Progenitor cell of endocrine pancreas (in vitro differentiated cells): ENCODE data around the gene ITIH6. TPM values are rescaled to one million over a fixed set of nuclear protein-coding genes. Genes with fewer than 3 reads are reported as not detected.

ENCODE experiments used
- DNase-seq: peaks from one replicate; pipeline ENCODE4 v3.0.0; 2021; ENCODE audit warnings: low spot score; ENCODE audit not compliant: unreplicated experiment
- H3K27ac Mint-ChIP-seq: 2 replicates; pipeline ENCODE4 v1.8.0; 2021; ENCODE audit warnings: mild to moderate bottlenecking, moderate library complexity, mixed read lengths
- H3K27me3 Mint-ChIP-seq: 2 replicates; pipeline ENCODE4 v1.8.0; 2021; ENCODE audit warnings: mixed read lengths
- H3K36me3 Mint-ChIP-seq: 2 replicates; pipeline ENCODE4 v1.8.0; 2022; ENCODE audit warnings: mixed read lengths; ENCODE audit not compliant: insufficient read depth
- H3K4me1 Mint-ChIP-seq: 2 replicates; pipeline ENCODE4 v1.8.0; 2021; ENCODE audit warnings: low read depth, mixed read lengths
- H3K4me3 Mint-ChIP-seq: 2 replicates; pipeline ENCODE4 v1.8.0; 2021; ENCODE audit warnings: low read depth, mild to moderate bottlenecking, moderate library complexity, mixed read lengths
- H3K9me3 Mint-ChIP-seq: 2 replicates; pipeline ENCODE4 v1.8.0; 2021; ENCODE audit warnings: low read depth, mixed read lengths
- total RNA-seq: library from RNA; stranded (reverse); gene quantifications from 2 replicates; pipeline ENCODE4 v1.2.1, GENCODE V29; 2021
- TF ChIP-seq, protein P1 (sequence below): fragments of 200-600 bp; sonication (generic); IDR thresholded peaks from one replicate; pipeline ENCODE4 v1.5.0; 2021; ENCODE audit warnings: antibody characterized with exemption, mild to moderate bottlenecking; ENCODE audit not compliant: unreplicated experiment

ITIH6 gene
- total RNA-seq, 1 donor from 2014 or later = not detected

DNA sequence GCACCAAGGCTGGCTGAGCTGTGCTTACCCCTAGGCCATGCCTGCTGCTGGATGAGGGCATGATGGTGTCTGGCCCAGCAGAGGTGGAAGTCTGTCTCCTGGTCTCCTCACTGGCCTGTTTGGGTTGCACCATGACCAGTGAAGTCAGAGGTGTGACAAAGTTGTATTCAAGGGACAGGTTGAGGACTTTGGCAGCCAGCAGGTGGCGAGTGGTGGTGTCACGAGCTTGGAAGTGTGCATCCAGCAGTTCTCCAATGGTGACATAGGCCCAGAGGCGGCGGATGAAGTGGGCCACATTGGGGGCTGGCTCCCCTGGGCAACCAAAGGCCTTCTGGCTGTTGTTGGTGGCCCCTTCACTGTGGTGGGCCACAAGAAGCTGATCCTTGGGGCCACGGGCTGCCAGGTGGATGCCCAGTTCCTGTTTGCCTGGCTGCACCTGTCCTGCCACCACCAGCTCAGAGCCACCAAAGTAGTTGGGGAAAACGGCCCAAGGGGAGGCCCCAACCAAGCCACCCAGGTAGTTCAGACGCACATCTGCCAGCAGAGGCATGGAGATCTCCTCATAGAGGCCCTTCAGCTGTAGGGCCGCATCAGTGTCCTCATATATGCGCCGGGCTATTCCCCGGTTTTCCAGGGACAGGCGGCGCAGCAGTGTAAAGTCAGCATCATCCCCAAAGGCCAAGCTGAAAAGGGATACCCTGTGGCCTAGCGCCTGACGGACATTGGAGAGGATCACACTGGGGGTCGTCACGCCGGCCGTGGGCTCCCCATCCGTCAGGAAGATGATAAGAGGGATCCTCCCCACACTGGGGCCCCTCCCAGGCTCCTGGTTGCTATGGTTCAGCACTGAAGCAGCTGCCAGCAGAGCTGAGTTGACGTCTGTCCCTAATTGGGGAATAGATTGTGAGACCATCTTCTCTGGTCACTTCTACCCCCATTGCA lies 39.7 kb downstream of the ITIH6 start:
- peaks cover 22% of the 10 kb centered on the region for H3K9me3 Mint-ChIP-seq
- no peaks in the 10 kb centered on the region for H3K4me1 Mint-ChIP-seq
- no peaks in the 10 kb centered on the region for H3K27me3 Mint-ChIP-seq
- TF ChIP-seq, protein P1, sequence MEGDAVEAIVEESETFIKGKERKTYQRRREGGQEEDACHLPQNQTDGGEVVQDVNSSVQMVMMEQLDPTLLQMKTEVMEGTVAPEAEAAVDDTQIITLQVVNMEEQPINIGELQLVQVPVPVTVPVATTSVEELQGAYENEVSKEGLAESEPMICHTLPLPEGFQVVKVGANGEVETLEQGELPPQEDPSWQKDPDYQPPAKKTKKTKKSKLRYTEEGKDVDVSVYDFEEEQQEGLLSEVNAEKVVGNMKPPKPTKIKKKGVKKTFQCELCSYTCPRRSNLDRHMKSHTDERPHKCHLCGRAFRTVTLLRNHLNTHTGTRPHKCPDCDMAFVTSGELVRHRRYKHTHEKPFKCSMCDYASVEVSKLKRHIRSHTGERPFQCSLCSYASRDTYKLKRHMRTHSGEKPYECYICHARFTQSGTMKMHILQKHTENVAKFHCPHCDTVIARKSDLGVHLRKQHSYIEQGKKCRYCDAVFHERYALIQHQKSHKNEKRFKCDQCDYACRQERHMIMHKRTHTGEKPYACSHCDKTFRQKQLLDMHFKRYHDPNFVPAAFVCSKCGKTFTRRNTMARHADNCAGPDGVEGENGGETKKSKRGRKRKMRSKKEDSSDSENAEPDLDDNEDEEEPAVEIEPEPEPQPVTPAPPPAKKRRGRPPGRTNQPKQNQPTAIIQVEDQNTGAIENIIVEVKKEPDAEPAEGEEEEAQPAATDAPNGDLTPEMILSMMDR = no peak
- H3K36me3 Mint-ChIP-seq = no peaks in the 10 kb centered on the region
- no peak for DNase-seq
- H3K27ac Mint-ChIP-seq = no peak overlapping the region
- H3K4me3 Mint-ChIP-seq = no peak overlapping the region

- no peak overlapping the region for H3K4me3 Mint-ChIP-seq
- no peak overlapping the region for H3K27ac Mint-ChIP-seq
- H3K4me1 Mint-ChIP-seq = no peaks in the 10 kb centered on the region
- TF ChIP-seq, protein P1 = no peak
- peaks cover 24% of the 10 kb centered on the region for H3K9me3 Mint-ChIP-seq
- H3K27me3 Mint-ChIP-seq = no peaks in the 10 kb centered on the region
- no peak for DNase-seq
- H3K36me3 Mint-ChIP-seq = no peaks in the 10 kb centered on the region
These were observed 43.2 kb downstream of the ITIH6 start for GRCh38 chrX:54754854-54755253.

DNA sequence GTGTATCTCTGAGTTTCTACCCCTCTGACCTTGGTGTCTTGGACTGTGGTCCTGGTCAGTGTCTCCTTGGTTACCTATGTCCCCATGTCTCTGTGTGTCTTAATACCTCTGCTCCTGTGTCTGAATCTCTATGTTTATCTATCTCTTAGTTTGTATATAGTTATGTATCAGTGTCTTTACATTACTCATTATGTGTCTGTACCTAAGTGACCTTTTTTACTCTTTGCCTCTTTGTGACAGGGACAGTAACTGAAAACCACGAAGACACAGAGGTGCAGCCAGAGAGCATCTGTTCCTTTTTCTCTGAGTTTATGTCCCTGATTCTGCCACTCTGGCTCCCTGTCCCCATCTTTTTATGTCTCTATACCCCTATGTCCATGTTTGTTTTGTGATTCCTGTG lies 49.4 kb downstream of the ITIH6 start:
- Mint-ChIP-seq H3K9me3 (peaks cover 17% of the 10 kb centered on the region), H3K27ac (no peak overlapping the region), H3K36me3 (no peaks in the 10 kb centered on the region), H3K4me1 (no peaks in the 10 kb centered on the region), H3K27me3 (no peaks in the 10 kb centered on the region), H3K4me3 (no peak overlapping the region)
- DNase-seq = no peak
- TF ChIP-seq, protein P1 = no peak

- peaks cover 19% of the 10 kb centered on the region for H3K9me3 Mint-ChIP-seq
These were observed 50.2 kb downstream of the ITIH6 start for GRCh38 chrX:54747733-54748393.

DNA sequence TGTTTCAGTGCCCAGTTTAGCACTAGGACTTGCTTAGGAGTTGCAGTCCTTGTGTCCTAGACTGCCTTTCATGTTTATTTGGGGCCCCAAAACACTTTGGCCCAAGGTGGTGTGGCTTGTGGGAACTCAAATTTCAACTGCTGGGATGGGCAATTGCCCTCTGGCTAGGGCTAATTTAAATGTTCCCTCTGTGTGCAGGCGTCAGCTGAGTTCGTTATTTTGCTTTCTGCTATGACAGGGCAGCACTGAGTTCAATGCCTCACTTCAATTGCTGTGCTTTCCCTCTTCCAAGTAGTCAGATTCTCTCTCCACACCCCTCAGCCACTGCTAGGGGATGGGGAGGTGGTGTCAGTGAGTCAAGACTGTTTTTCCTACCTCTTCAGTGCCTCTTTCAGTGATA lies 51.1 kb downstream of the ITIH6 start:
- no peak for DNase-seq
- TF ChIP-seq, protein P1 = no peak
- H3K4me1 Mint-ChIP-seq = no peaks in the 10 kb centered on the region
- H3K36me3 Mint-ChIP-seq = no peaks in the 10 kb centered on the region
- no peak overlapping the region for H3K27ac Mint-ChIP-seq
- H3K9me3 Mint-ChIP-seq = peaks cover 22% of the 10 kb centered on the region
- H3K27me3 Mint-ChIP-seq = no peaks in the 10 kb centered on the region
- no peak overlapping the region for H3K4me3 Mint-ChIP-seq

More at GRCh38 chrX:54747733-54748393, 50.2 kb downstream of the ITIH6 start:
- H3K4me1 Mint-ChIP-seq = no peaks in the 10 kb centered on the region
- TF ChIP-seq, protein P1 = no peak
- H3K4me3 Mint-ChIP-seq = no peak overlapping the region
- DNase-seq = no peak
- H3K27ac Mint-ChIP-seq = no peak overlapping the region
- no peaks in the 10 kb centered on the region for H3K27me3 Mint-ChIP-seq
- no peaks in the 10 kb centered on the region for H3K36me3 Mint-ChIP-seq
